Activated CD4-positive, CD25-positive, alpha-beta regulatory T cell treated with anti-CD3 and anti-CD28 coated beads, Interleukin-2, amount 50 U/mL, for 16 hours (primary cell): ENCODE data around the gene BLOC1S5.
"Not testable (repeated sequence)": the region's sequence is repeated elsewhere in the genome, so short reads cannot be mapped to it uniquely, and the experiment has no call there.

Experiments used
- DNase-seq: peaks from one replicate; pipeline ENCODE4 v3.0.0-alpha.2; 2020; ENCODE audit warnings: low read depth, low spot score

BLOC1S5 gene

GRCh38 chr6:7993952-7994351 lies 70.2 kb downstream of the BLOC1S5 start:
- no peak for DNase-seq

GRCh38 chr6:7993399-7993798 lies 70.8 kb downstream of the BLOC1S5 start:
- no peak for DNase-seq

DNA sequence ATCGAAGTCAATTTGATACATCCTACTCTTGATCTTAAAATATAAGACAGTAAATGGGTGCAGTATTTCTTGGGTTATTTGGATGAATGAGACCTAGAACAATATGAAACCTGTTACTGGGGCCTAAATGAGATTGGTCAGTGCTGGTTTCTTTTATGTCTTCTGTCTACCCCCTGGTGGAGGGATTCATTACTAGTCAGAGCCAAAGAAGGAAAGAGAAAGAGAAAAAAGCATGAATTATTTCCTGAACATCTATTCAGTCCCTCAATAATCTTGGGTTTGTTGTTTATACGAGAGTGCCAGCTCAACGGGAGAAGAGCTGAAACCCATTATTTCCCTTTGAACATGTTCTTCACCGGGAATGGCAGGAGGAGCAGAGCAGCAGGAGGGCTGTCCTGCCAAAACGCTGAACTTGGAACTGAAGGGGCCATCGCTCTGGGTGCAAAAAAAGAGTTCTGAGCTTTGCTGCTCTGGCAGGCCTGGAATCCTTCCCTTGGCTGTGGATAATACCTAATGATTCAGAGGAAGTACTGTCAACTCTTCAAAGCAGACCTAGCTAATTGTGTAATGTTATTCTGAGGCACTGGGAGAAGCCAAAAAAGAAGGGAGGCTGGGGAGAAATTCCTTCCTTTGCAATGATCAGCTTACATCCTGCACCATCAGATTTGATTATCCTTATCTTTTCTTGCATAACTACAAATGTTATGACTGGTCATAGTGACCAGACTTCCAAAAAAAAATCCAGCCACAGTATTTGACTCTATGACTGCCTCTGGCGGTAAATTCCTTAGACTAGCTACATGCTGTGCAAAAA lies 72.0 kb downstream of the BLOC1S5 start:
- DNase-seq: no peak

- no peak for DNase-seq
Measured at GRCh38 chr6:7991536-7991935, 72.7 kb downstream of the BLOC1S5 start.

GRCh38 chr6:7986219-7986618 lies 78.0 kb downstream of the BLOC1S5 start:
- DNase-seq: no peak

- DNase-seq: not testable (repeated sequence)
Measured at GRCh38 chr6:7983967-7984366, 80.2 kb downstream of the BLOC1S5 start.

DNA sequence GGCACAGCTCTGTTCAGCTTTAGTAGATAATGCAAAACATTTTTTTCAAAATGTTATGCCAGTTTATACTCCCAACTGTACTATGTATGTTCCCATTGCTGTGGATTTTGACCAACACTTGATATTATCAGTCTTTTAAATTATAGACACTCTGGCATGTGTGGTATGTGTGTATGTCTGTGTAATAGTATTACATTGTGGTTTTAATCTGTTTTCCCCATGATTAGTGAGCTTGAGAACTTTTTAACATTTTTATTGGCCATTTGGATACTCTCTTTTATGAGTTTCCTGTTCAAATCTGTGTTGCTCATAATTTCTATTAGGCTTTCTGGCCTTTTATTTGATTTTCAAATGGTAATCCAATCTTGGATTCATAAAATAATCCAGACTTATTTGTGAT lies 84.4 kb downstream of the BLOC1S5 start:
- no peak for DNase-seq

DNA sequence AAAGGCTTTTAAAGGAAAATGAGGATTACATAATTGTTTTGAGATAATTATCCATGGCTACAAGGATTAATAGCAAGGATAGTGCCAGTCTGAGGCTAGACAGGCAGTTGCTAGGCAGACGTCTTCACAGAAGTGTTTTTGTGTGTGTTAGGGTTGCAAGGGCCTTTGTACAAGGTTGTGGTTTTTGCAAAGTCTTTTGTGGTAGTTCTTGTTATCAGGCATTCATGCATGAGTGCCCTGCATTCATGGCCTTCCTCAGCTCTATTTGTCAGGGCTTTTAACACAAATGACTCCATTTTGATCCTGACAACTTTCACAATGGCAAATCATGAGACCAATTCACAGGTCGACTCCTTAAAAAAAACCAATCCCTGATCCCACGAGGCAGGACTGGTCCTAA lies 85.5 kb downstream of the BLOC1S5 start:
- no peak for DNase-seq

GRCh38 chr6:7976485-7977056 lies 87.6 kb downstream of the BLOC1S5 start:
- DNase-seq: no peak

GRCh38 chr6:7975764-7976146 lies 88.4 kb downstream of the BLOC1S5 start:
- DNase-seq: no peak

DNA sequence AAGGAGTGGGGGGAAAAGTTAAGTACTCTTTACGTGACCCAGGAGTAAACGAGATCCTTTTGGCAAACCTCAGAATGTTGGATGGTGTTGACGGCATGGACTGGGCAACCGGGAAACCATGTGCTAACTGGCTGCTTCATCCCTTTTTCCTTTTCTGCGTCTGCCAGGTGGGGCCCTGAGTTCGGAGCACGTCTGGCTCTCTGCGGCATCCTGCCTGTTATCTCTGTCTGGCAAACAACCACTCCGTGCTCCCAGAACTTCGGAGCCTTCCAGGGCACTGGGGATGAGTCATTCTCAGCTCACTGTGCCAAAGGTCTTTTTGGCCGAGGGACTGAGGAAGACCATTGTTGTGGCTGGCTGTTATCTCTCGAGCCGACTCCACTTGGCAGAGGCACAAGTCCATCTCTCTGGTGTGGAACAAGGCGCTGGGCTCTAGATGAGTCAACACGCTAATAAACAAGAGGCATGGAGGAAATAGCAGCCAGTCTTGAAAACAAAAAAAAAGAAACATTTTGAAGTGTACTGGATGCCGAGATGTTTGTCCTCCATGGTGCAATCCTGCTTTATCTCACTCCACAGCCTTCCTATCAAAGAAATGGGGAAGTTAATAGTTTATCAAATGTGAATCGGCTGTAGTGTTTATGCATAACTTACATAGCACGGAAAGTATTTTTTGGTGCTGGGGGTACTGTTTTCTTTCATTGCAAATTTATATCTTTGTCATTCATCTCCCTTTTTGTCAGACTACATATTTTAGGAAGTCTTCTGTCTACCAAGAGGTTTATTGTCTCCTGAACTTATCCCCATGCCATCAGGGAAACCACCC lies 89.0 kb downstream of the BLOC1S5 start:
- DNase-seq: no peak

- DNase-seq: no peak
Measured at GRCh38 chr6:7974565-7974937, 89.6 kb downstream of the BLOC1S5 start.

DNA sequence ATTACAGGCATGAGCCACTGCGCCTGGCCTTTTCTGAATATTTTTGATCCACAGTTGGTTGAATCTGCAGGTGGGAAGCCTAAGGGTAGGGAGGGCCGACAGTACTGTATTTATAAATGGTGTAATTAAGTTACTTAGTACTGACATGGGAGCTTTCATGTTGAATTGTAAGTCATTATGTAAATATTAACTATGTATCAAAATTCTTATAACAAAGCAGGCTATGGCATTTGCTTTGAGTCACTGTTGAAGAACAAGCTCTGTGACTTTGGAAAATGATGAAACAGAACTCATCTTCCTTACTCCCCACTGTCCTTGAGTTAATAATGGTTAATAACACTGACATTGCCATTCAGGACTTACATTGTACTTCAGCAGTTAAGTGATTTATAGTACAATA lies 90.6 kb downstream of the BLOC1S5 start:
- no peak for DNase-seq

GRCh38 chr6:7971499-7971898 lies 92.7 kb downstream of the BLOC1S5 start:
- DNase-seq: no peak

DNA sequence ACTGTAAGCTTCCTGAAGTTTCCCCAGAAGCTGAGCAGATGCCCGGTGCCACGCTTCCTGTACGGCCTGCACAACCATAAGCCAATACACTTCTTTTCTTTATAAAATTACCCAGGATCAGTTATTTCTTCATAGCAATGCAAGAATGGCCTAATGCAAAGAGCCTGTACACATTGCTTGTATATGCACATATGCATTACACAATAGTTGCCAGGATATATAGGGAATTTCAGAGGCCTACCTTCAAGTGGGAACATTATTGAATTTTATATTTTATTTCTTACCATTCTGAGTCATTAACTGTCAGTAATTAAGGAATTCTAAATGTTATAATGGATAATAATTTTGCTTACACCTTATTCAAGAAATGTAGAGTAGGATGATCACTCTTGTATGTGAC lies 93.6 kb downstream of the BLOC1S5 start:
- no peak for DNase-seq
